GM19468 (cell line): ENCODE results near the gene KCTD13.
"Not testable (repeated sequence)": the region's sequence is repeated elsewhere in the genome, so short reads cannot be mapped to it uniquely, and the experiment has no call there.

Source experiments
- ATAC-seq: cut with Tn5 transposase; IDR thresholded peaks from one replicate; pipeline ENCODE4 v1.9.1; 2021; ENCODE audit warnings: mild to moderate bottlenecking, moderate library complexity, moderate number of reproducible peaks; ENCODE audit not compliant: unreplicated experiment; ENCODE audit errors: extremely low read depth

Gene KCTD13

GRCh38 chr16:29925781-29926710 is at the start of gene KCTD13:
KCTD13 (minus strand) TSS chr16:29926226; CDS start chr16:29926033, 193 bp downstream.
- ATAC-seq, result peak; percentile 90

GRCh38 chr16:29975134-29975538 is 49.1 kb upstream of the KCTD13 start:
- ATAC-seq, result no peak

GRCh38 chr16:29974291-29975133 is 48.5 kb upstream of the KCTD13 start:
- no peak for ATAC-seq

- ATAC-seq, result peak; percentile 95
Observed at GRCh38 chr16:29973384-29974246, 47.6 kb upstream of the KCTD13 start, which contains the start of gene TAOK2. TAOK2 (plus strand) TSS chr16:29973868; CDS start chr16:29977773, 3,905 bp downstream.

- no peak for ATAC-seq
Observed at GRCh38 chr16:29972992-29973383, 47.0 kb upstream of the KCTD13 start.

- ATAC-seq, result no peak
Observed at GRCh38 chr16:29972500-29972899, 46.5 kb upstream of the KCTD13 start.

GRCh38 chr16:29971304-29971703 is 45.3 kb upstream of the KCTD13 start:
- no peak for ATAC-seq

- ATAC-seq, result no peak
Observed at GRCh38 chr16:29968205-29968604, 42.2 kb upstream of the KCTD13 start.

- no peak for ATAC-seq
Observed at GRCh38 chr16:29963021-29963743, 37.2 kb upstream of the KCTD13 start.

- ATAC-seq, result no peak
Observed at GRCh38 chr16:29962344-29962994, 36.4 kb upstream of the KCTD13 start.

GRCh38 chr16:29961479-29962343 is 35.7 kb upstream of the KCTD13 start, which contains the start of gene TMEM219:
TMEM219 (plus strand) TSS chr16:29962079; CDS start chr16:29963144, 1,065 bp downstream.
- peak; percentile 80 for ATAC-seq

- ATAC-seq, result no peak
Observed at GRCh38 chr16:29961127-29961478, 35.1 kb upstream of the KCTD13 start.

GRCh38 chr16:29959821-29960220 is 33.8 kb upstream of the KCTD13 start:
- not testable (repeated sequence) for ATAC-seq

GRCh38 chr16:29959293-29959692 is 33.3 kb upstream of the KCTD13 start:
- ATAC-seq, result no peak

- no peak for ATAC-seq
Observed at GRCh38 chr16:29958756-29959155, 32.7 kb upstream of the KCTD13 start.

GRCh38 chr16:29951625-29952365 is 25.8 kb upstream of the KCTD13 start:
- no peak for ATAC-seq

GRCh38 chr16:29950806-29951461 is 24.9 kb upstream of the KCTD13 start:
- no peak for ATAC-seq
